GM21737 (cell line): ENCODE data around the gene ANKRD44.

Source experiments
- ATAC-seq: cut with Tn5 transposase; IDR thresholded peaks from one replicate; pipeline ENCODE4 v1.9.1; 2021; ENCODE audit warnings: mild to moderate bottlenecking, moderate library complexity; ENCODE audit not compliant: unreplicated experiment

ANKRD44 gene

GRCh38 chr2:197152451-197153228 lies 157.9 kb downstream of the ANKRD44 start:
- ATAC-seq = peak; percentile 78

GRCh38 chr2:197149546-197149945 lies 161.0 kb downstream of the ANKRD44 start:
- no peak for ATAC-seq

GRCh38 chr2:197148401-197148800 lies 162.2 kb downstream of the ANKRD44 start:
- no peak for ATAC-seq

GRCh38 chr2:197147942-197148341 lies 162.6 kb downstream of the ANKRD44 start:
- ATAC-seq = no peak

GRCh38 chr2:197146995-197147394 lies 163.6 kb downstream of the ANKRD44 start:
- ATAC-seq = no peak

- peak; percentile 95 for ATAC-seq
These were observed 165.0 kb downstream of the ANKRD44 start for GRCh38 chr2:197145471-197146056.

GRCh38 chr2:197144183-197144582 lies 166.4 kb downstream of the ANKRD44 start:
- ATAC-seq = no peak

GRCh38 chr2:197141702-197142473 lies 168.7 kb downstream of the ANKRD44 start:
- no peak for ATAC-seq

- ATAC-seq = no peak
These were observed 170.5 kb downstream of the ANKRD44 start for GRCh38 chr2:197140045-197140444.

- ATAC-seq = no peak
These were observed 172.1 kb downstream of the ANKRD44 start for GRCh38 chr2:197138506-197138905.

GRCh38 chr2:197137826-197138477 lies 172.6 kb downstream of the ANKRD44 start:
- no peak for ATAC-seq

- ATAC-seq = no peak
These were observed 173.3 kb downstream of the ANKRD44 start for GRCh38 chr2:197137231-197137630.

GRCh38 chr2:197136452-197136851 lies 174.1 kb downstream of the ANKRD44 start:
- no peak for ATAC-seq

GRCh38 chr2:197135806-197136205 lies 174.8 kb downstream of the ANKRD44 start:
- no peak for ATAC-seq

GRCh38 chr2:197134206-197134605 lies 176.4 kb downstream of the ANKRD44 start:
- ATAC-seq = no peak

- ATAC-seq = peak; percentile 57
These were observed 179.1 kb downstream of the ANKRD44 start for GRCh38 chr2:197131558-197131855.

- ATAC-seq = peak; percentile 77
These were observed 180.3 kb downstream of the ANKRD44 start for GRCh38 chr2:197130318-197130717.

- no peak for ATAC-seq
These were observed 181.7 kb downstream of the ANKRD44 start for GRCh38 chr2:197128897-197129296.

- ATAC-seq = no peak
These were observed 182.5 kb downstream of the ANKRD44 start for GRCh38 chr2:197128126-197128525.

- no peak for ATAC-seq
These were observed 183.8 kb downstream of the ANKRD44 start for GRCh38 chr2:197126630-197127352.
